Measurements from ENCODE around the gene PRKAR1A.
A peak's percentile ranks its signal among the peaks of the same experiment; 100 is the strongest.
"Not testable (repeated sequence)": the region's sequence is repeated elsewhere in the genome, so short reads cannot be mapped to it uniquely, and the experiment has no call there.

Gene PRKAR1A

GRCh38 chr17:68512247-68512959 lies at the start of gene PRKAR1A:
Gene PRKAR1A, plus strand, starts transcription at chr17:68512430. Its CDS starts 2,970 bp downstream, at chr17:68515400.
- DNase-seq (ENCODE audit: low read depth in 2 of 3, low spot score in 2 of 3): peak; percentile 77 to 82 (median 80)

DNA sequence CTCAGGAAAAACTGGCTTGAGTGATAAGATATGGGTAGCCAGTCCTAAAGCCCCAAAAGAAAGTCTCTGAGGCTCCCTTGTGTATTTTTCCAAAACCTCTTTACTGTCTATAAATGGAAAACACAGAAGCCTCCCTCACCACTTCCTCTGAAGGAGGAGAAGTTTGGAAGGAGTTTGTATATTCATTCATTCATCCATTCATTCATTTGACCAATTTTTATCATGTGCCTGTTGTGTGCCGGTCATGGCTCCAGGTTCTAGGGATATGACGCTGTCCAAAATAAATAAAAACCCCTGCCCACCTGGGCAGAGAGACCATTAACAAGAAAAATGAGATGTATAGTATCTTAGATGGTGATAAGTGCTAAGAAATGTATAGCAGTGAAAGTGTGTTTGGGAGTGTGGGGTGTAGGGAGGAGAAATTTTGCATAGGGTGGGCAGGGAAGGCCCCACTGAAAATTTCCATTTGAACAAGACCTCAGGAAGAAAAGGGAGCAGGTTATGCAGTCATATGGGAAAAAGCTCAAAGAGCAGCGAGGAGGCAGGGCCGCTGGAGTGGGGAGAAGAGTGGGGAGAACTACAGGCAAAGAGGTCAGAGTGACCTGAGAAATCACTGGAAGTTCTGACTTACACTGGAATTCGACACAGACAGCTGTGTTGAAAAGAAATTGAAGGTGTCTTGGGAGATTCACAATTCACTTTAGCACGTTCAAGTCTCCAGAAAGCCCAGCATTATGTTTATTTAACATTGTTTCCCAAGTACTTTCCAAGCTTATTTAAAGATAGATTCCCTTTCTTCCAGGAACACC lies 48.8 kb upstream of the PRKAR1A start:
- DNase-seq (ENCODE audit: low read depth in 2 of 3, low spot score in 2 of 3): no peak

GRCh38 chr17:68468334-68468733 lies 43.9 kb upstream of the PRKAR1A start:
- no peak for DNase-seq (ENCODE audit: low read depth in 2 of 3, low spot score in 2 of 3)

DNA sequence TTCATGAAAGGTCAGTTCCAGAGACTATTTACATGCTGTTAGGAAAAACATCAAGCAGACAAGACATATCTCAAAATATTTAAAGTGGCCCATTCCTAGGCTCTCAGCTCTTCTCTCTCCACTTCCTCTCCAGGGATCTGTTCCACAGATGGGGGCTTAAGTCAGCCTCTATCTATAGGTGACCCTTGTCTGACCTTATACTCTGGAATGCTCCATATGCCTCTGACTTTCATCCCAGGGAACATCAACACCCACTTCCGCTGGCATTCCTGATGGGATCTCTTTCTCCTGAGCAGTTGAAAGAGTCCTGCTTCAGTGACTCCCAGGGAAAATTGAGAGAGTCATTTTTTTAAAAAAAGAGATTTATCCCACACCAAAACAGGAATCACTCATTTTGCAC lies 43.4 kb upstream of the PRKAR1A start:
- no peak for DNase-seq (ENCODE audit: low read depth in 2 of 3, low spot score in 2 of 3)

GRCh38 chr17:68470961-68471360 lies 41.3 kb upstream of the PRKAR1A start:
- DNase-seq (ENCODE audit: low read depth in 2 of 3, low spot score in 2 of 3): no peak

- no peak for DNase-seq (ENCODE audit: low read depth in 2 of 3, low spot score in 2 of 3)
These were observed 31.3 kb upstream of the PRKAR1A start for GRCh38 chr17:68480885-68481284.

DNA sequence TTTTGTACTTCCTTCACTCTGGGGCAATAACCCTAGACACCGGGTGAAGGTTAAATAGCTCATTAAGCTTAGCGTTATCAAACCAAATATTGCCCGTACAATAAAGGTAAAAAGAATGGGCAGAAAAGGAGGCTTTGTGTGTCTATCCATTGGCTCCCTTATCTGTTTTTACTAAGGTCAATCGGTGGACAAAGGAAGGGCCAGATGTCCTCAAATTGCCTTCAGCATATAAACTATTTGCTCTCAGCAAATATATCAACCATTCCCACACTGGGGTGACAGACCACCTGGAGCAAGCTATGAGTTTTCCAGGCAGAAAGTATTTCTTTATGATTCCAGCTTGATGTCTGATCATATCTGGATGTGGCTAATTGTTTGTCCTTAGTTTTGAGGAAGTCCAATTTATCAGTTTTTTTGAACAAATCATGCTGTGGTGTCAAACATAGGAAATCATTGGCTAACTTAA lies 29.6 kb upstream of the PRKAR1A start:
- no peak for DNase-seq (ENCODE audit: low read depth in 2 of 3, low spot score in 2 of 3)

DNA sequence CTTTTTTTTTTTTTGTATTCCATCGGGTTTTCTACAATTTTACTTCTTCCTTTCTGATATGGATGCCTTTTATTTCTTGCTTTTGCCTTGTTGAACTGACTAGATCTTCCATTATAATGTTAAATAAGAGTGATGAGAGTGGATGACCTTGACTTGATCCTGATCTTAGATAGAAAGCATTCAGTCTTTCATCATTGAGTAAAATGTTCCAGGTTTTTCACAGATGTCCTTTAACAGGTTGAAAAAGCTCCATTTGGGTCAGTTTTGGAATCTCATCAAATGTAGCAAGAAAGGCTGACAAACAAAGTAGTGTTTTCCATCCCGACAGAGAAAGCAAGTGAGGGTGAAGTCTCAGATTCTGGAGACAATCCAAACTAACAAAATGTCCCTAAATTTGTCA lies 27.8 kb upstream of the PRKAR1A start:
- no peak for DNase-seq (ENCODE audit: low read depth in 2 of 3, low spot score in 2 of 3)

GRCh38 chr17:68489919-68490318 lies 22.3 kb upstream of the PRKAR1A start:
- no peak for DNase-seq (ENCODE audit: low read depth in 2 of 3, low spot score in 2 of 3)

DNA sequence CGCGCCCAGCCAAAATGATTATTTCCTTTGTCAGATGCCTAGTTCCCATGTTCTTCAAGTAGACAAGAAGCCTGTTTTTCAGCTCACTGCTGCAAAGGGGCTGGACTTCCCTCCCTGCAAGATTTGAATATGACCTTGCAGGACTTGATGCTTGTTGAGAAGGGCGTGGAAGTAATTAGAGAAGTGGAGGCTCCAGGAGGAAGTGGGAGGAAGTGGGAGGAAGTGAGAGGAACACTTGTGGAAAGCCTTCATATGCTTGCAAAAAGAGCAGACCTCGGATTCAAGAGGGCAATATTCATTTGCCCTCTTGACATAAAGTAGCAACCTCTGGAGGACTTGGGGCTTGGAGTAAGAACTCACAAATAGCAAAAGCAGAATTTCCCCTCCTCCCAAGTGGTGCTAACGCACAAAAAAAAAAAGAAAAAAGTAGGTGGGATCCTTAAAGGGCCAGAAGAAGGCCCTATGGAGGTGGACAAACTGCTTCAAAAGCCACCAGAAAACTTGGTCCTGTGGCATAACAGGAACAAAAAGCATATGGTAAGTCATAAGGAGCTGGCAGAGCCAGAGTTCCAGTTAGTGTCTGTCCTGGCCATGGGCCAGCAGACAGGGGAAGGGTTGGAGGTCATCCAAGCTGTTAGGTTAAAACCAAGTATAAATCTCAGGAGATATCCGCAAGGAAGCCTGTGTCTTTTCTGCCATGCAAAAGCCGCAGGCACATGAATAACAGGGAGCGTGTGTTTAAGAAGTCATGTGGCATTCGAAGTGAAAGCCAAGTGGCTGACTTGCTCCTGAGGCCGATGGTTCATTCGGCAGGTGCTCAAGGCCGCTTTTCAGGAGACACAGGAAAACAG lies 20.6 kb upstream of the PRKAR1A start:
- no peak for DNase-seq (ENCODE audit: low read depth in 2 of 3, low spot score in 2 of 3)

GRCh38 chr17:68492394-68493054 lies 19.7 kb upstream of the PRKAR1A start:
- DNase-seq (ENCODE audit: low read depth in 2 of 3, low spot score in 2 of 3): not testable (repeated sequence)

DNA sequence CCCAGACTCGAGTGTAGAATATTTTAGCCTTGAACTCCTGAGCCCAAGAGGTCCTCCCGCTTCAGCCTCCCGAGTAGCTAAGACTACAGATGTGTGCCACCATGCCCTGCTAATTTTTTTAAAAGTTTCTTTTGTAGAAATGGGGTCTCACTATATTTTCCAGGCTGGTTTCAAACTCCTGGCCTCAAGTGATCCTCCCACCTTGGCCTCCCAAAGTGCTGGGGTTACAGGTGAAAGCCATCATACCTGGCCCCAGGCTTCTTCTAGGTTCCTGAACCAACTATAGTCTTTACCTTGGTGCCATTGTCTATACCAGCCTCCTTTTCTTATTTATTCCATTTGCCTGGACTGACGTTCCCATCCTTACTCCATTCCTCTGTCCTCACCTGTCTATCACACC lies 17.1 kb upstream of the PRKAR1A start:
- no peak for DNase-seq (ENCODE audit: low read depth in 2 of 3, low spot score in 2 of 3)

GRCh38 chr17:68497885-68498319 lies 14.3 kb upstream of the PRKAR1A start:
- DNase-seq (ENCODE audit: low read depth in 2 of 3, low spot score in 2 of 3): no peak

DNA sequence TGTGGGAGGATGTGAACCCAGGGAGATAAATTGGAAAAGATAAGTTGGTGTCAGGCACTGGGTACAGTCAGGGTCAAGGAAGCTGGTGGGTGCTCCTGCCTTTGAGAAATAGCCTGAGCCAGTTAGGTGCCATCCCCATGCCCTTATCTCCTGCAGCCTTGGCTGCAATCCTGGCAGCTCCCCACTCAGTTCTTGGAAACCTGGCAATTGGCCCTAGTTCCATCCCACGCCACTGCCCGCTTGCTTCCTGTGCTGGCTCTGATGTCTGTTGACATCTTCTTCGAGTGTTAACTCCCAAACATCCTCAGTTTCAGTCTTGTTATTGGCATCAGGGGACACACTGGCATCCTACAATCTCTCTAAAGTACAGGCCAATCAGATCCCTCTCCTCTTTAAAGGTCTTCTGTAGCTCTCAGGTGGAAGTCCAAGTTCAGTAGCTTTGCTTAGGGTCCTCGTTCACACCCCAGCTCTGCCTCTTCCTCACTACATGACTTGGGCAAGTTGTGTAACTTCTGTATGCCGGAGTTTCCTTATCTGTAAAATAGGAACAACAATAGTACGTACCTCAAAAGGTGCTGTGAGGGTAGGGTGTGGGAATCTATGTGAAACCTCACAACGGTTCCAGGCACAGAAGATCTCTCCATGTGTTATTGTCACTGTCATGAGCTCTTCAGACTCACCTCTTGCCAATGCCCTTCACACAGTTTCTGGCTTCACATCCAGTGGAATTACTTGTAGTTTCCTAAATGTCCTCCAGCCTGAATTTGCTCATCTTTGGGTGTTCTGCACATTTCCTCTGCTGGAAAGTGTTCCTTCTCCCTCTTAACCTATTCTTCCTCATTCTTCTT lies 13.5 kb upstream of the PRKAR1A start:
- DNase-seq (ENCODE audit: low read depth in 2 of 3, low spot score in 2 of 3): no peak

DNA sequence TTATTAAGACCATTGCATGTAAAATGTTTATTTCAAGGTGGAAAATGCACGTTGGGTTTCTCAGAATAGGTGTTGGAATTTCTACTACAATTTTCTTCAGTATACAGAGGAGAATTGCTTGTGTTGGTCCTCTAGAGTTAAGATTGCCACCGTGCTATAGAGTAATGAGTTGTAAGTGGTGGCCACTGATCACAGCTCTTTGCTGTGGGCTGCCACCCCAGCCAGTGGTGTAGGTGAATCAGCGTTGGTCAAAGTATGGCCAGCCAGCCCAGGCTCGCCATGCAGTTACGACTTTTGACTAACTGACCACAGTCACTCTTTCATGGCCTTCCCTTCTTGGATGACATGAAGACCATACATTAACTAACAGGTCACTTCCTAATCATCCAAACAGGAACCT lies 12.6 kb upstream of the PRKAR1A start:
- DNase-seq (ENCODE audit: low read depth in 2 of 3, low spot score in 2 of 3): no peak

DNA sequence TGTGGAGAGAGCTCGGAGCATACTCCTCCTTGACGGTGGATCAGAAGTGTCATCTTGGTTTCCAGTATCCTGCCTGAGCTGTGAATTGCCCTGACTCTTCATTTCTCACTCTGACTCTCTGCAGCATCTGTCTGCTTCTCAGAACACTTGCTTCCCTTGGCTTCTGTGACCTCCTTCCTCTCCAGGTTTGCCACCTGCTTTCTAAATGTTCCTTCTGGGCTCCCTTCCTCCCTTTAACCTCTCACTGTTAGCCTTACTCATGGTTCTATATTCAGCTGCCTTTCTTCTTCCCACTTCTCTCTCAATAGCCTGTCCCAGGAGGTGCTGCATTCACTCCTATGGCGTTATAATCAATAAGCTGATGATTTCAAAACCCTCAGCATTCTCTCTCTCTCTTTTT lies 11.2 kb upstream of the PRKAR1A start:
- DNase-seq (ENCODE audit: low read depth in 2 of 3, low spot score in 2 of 3): no peak

GRCh38 chr17:68505951-68506350 lies 6.3 kb upstream of the PRKAR1A start:
- DNase-seq (ENCODE audit: low read depth in 2 of 3, low spot score in 2 of 3): no peak

GRCh38 chr17:68507576-68507975 lies 4.7 kb upstream of the PRKAR1A start:
- DNase-seq (ENCODE audit: low read depth in 2 of 3, low spot score in 2 of 3): no peak

DNA sequence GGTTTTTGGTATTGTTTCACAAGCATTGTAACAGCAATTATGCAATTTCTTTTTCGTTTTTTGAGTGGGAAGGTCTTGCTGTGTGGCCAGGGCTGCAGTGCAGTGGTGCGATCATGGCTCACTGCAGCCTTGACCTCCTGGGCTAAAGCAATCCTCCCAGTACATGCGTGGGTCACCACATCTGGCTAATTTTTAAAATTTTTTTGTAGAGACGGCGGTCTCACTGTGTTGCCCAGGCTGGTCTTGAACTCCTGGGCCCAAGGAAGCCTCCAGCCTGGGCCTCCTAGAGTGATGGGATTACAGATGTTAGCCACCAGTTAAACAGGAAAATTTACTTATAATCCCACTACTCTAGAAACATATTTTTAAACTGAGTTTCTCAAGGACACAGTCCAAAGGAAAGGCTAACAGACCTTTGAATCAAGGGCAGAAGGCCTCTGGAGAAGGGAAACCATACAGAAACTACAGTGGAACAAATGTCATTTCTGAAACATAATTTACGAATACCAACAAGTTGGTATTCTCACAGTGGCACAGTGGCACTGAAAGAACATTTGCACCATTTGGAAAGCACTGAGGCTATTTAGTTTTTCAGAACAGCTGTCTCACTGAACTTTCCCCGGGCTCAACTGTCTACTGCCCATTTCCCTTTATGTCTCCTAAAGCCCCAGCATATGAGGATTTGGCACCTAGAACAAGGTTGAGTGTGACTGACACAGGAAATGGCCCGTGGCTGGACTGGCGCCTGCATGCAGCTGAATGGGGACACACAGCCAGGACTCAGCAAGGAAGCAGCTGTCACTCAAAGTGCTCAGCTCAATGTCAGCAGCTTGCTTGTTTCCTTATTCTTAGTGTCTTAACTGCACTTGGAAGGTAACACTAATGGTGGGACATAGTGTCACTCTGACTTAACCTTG lies 2.8 kb upstream of the PRKAR1A start:
- no peak for DNase-seq (ENCODE audit: low read depth in 2 of 3, low spot score in 2 of 3)
